ENCODE data around the gene WWOX. TPM values are rescaled to one million over a fixed set of nuclear protein-coding genes. Genes with fewer than 3 reads are reported as not detected.

Gene WWOX
- total and polyA plus RNA-seq, 2 donors (not counting 1 experiment from before 2014, with no cell fraction given), result 10.5 to 42.3 TPM

DNA sequence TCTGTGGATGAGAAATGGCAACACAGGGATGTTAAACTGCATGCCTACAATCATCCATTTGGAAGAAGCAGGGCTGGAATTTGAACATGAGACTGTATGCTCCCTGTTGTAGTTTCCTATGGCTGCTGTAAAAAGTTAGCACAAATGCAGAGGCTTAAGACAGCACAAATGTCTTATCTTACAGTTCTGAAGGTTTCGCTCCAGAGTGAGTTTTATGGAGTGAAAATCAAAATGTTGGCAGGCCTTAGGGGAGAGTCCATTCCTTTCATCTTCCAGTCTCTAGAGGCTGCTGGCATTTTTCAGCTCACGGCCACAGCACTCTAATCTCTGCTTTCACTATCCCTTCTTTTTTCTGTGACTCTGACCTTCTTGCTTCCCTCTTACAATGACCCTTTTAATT lies 660.1 kb downstream of the WWOX start:
- H3K27ac ChIP-seq (ENCODE audit: low read length in 2 of 2), result no peak overlapping the region
- H3K9me3 ChIP-seq (ENCODE audit: control extremely low read depth in 1 of 3, control insufficient read depth in 2 of 3, insufficient read depth in 1 of 3, low read length in 2 of 3), result no peaks in the 10 kb centered on the region
- intact Hi-C loops (cut with micrococcal nuclease), result no loop called here
- H3K4me3 ChIP-seq (ENCODE audit: control extremely low read depth in 1 of 5, extremely low read depth in 1 of 5, insufficient read depth in 1 of 5, low read depth in 2 of 5, low read length in 4 of 5), result no peak overlapping the region
- H3K4me1 ChIP-seq (ENCODE audit: control insufficient read depth in 2 of 2, insufficient read depth in 2 of 2, low read length in 2 of 2), result peaks cover 21 to 24% of the 10 kb centered on the region in 2 donors
- peaks cover 15% of the 10 kb centered on the region for H3K79me2 ChIP-seq (ENCODE audit: control insufficient read depth, insufficient read depth, low read length)
- no peak overlapping the region for H3K27ac Mint-ChIP-seq
- H4K20me1 ChIP-seq (ENCODE audit: control insufficient read depth, insufficient read depth, low read length, poor library complexity, severe bottlenecking), result no peaks in the 10 kb centered on the region
- peaks cover 12% of the 10 kb centered on the region for H3K4me1 Mint-ChIP-seq
- H3K4me2 ChIP-seq (replicated peaks; ENCODE audit: low read depth, low read length, poor library complexity, severe bottlenecking), result no peak overlapping the region
- DNase-seq (no peak), ATAC-seq (ENCODE audit: low read depth) (no peak)
- H3K9ac ChIP-seq (ENCODE audit: low read length), result no peak overlapping the region
- H2AFZ ChIP-seq (ENCODE audit: insufficient read depth, low read depth, low read length, poor library complexity, severe bottlenecking), result no peak overlapping the region
- WGBS (ENCODE audit: insufficient coverage), result 100% methylated on average over 1 of the region's 2 CpGs
- no peaks in the 10 kb centered on the region for H3K9me3 Mint-ChIP-seq (ENCODE audit: insufficient read depth)
- H3K27me3 Mint-ChIP-seq, result no peaks in the 10 kb centered on the region
- peaks cover 0 to 6% of the 10 kb centered on the region in 2 experiments for H3K36me3 ChIP-seq (replicated peaks in 1 of 2; ENCODE audit: control extremely low read depth in 1 of 2, control insufficient read depth in 1 of 2, extremely low read depth in 1 of 2, insufficient read depth in 2 of 2, low read length in 1 of 2)
- H3K27me3 ChIP-seq (replicated peaks in 1 of 4; ENCODE audit: control extremely low read depth in 1 of 4, control insufficient read depth in 3 of 4, insufficient read depth in 4 of 4, low read length in 3 of 4), result no peaks in the 10 kb centered on the region
- POLR2A ChIA-PET, result no interaction called here
- no peak overlapping the region for H3K4me3 Mint-ChIP-seq
- no peak for TF ChIP-seq EZH2 (IDR thresholded peaks at IDR 0.05; ENCODE audit: borderline replicate concordance, insufficient read depth, low read depth, low read length, poor library complexity, severe bottlenecking)
- TF ChIP-seq, protein P1, sequence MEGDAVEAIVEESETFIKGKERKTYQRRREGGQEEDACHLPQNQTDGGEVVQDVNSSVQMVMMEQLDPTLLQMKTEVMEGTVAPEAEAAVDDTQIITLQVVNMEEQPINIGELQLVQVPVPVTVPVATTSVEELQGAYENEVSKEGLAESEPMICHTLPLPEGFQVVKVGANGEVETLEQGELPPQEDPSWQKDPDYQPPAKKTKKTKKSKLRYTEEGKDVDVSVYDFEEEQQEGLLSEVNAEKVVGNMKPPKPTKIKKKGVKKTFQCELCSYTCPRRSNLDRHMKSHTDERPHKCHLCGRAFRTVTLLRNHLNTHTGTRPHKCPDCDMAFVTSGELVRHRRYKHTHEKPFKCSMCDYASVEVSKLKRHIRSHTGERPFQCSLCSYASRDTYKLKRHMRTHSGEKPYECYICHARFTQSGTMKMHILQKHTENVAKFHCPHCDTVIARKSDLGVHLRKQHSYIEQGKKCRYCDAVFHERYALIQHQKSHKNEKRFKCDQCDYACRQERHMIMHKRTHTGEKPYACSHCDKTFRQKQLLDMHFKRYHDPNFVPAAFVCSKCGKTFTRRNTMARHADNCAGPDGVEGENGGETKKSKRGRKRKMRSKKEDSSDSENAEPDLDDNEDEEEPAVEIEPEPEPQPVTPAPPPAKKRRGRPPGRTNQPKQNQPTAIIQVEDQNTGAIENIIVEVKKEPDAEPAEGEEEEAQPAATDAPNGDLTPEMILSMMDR (IDR thresholded peaks at IDR 0.05), result no peak
- CTCF ChIA-PET, result interaction anchor here (2.3 kb wide), 1 partner anchor 10 kb away, joined by 9 read pairs; no protein-coding TSS in a partner anchor

DNA sequence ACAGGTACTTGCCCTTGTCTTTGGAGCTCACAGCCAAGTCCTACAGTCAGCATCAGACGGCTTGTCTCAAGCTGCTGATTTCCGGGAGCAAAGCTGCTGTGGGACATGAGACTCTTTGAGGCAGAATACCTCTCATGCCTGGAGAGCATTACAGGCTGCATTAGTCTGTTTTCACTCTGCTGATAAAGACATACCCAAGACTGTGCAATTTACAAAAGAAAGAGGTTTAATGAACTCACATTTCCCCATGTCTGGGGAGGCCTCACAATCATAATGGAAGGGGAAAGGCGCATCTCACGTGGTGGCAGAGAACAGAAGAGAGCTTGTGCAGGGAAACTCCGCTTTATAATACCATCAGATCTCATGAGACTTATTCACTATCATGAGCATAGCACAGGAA lies 661.2 kb downstream of the WWOX start:
- intact Hi-C loops (cut with micrococcal nuclease), result no loop called here
- ChIA-PET CTCF (interaction anchor here (2.3 kb wide), 1 partner anchor 9 kb away, joined by 9 read pairs; no protein-coding TSS in a partner anchor), POLR2A (no interaction called here)
- ATAC-seq (ENCODE audit: low read depth) (no peak), DNase-seq (no peak)
- no peak for TF ChIP-seq EZH2 (IDR thresholded peaks at IDR 0.05; ENCODE audit: borderline replicate concordance, insufficient read depth, low read depth, low read length, poor library complexity, severe bottlenecking)
- TF ChIP-seq, protein P1 (IDR thresholded peaks at IDR 0.05), result no peak
- Histone ChIP-seq H3K27ac (ENCODE audit: low read length in 2 of 2) (no peak overlapping the region), H4K20me1 (ENCODE audit: control insufficient read depth, insufficient read depth, low read length, poor library complexity, severe bottlenecking) (no peaks in the 10 kb centered on the region), H3K36me3 (replicated peaks in 1 of 2; ENCODE audit: control extremely low read depth in 1 of 2, control insufficient read depth in 1 of 2, extremely low read depth in 1 of 2, insufficient read depth in 2 of 2, low read length in 1 of 2) (peaks cover 0 to 6% of the 10 kb centered on the region in 2 experiments), H3K79me2 (ENCODE audit: control insufficient read depth, insufficient read depth, low read length) (peaks cover 10% of the 10 kb centered on the region), H3K9ac (ENCODE audit: low read length) (no peak overlapping the region), H3K4me2 (replicated peaks; ENCODE audit: low read depth, low read length, poor library complexity, severe bottlenecking) (no peak overlapping the region), H2AFZ (ENCODE audit: insufficient read depth, low read depth, low read length, poor library complexity, severe bottlenecking) (no peak overlapping the region), H3K4me1 (ENCODE audit: control insufficient read depth in 2 of 2, insufficient read depth in 2 of 2, low read length in 2 of 2) (peaks cover 21 to 24% of the 10 kb centered on the region in 2 donors), H3K9me3 (ENCODE audit: control extremely low read depth in 1 of 3, control insufficient read depth in 2 of 3, insufficient read depth in 1 of 3, low read length in 2 of 3) (no peaks in the 10 kb centered on the region), H3K4me3 (ENCODE audit: control extremely low read depth in 1 of 5, extremely low read depth in 1 of 5, insufficient read depth in 1 of 5, low read depth in 2 of 5, low read length in 4 of 5) (no peak overlapping the region), H3K27me3 (replicated peaks in 1 of 4; ENCODE audit: control extremely low read depth in 1 of 4, control insufficient read depth in 3 of 4, insufficient read depth in 4 of 4, low read length in 3 of 4) (no peaks in the 10 kb centered on the region)
- no peak overlapping the region for H3K4me3 Mint-ChIP-seq
- H3K27ac Mint-ChIP-seq, result no peak overlapping the region
- 83% methylated on average over 2 of the region's 5 CpGs for WGBS (ENCODE audit: insufficient coverage)
- H3K27me3 Mint-ChIP-seq, result no peaks in the 10 kb centered on the region
- peaks cover 8% of the 10 kb centered on the region for H3K4me1 Mint-ChIP-seq
- H3K9me3 Mint-ChIP-seq (ENCODE audit: insufficient read depth), result no peaks in the 10 kb centered on the region
